HepG2 (cell line): ENCODE results near the gene CPEB3. TPM values are rescaled to one million over a fixed set of nuclear protein-coding genes. Genes with fewer than 3 reads are reported as not detected.
A peak's percentile ranks its signal among the peaks of the same experiment; 100 is the strongest.

Source experiments
- AGO1 ChIP-seq: fragments of 200-400 bp; formaldehyde crosslinking; IDR thresholded peaks from 2 replicates; pipeline ENCODE4 v1.6.1; 2017; ENCODE audit warnings: mild to moderate bottlenecking, low read depth, low read length, moderate library complexity; ENCODE audit not compliant: poor library complexity, severe bottlenecking
- CCAR2 ChIP-seq: fragments of 200-400 bp; formaldehyde crosslinking; optimal IDR thresholded peaks from 2 replicates; pipeline ENCODE3; 2018; ENCODE audit warnings: low read depth, mild to moderate bottlenecking, low read length, moderate library complexity
- CHD2 ChIP-seq: IDR thresholded peaks from 2 replicates; pipeline ENCODE4 v1.6.1; 2011; ENCODE audit warnings: low read depth, low read length, improper control_type of control experiment
- FOXK2 ChIP-seq: fragments of 450-650 bp; IDR thresholded peaks from 2 replicates; pipeline ENCODE4 v1.6.1; 2016
- IRF2 ChIP-seq: IDR thresholded peaks from 2 replicates; pipeline ENCODE4 v1.6.1; 2018; ENCODE audit warnings: missing genetic modification reagents, missing compliant biosample characterization
- KDM5B ChIP-seq: sonication (generic); formaldehyde crosslinking; IDR thresholded peaks from 2 replicates; pipeline ENCODE4 v1.4.0; 2020; ENCODE audit warnings: missing genetic modification reagents, mild to moderate bottlenecking, borderline replicate concordance
- NCOA2 ChIP-seq: sonication (generic); formaldehyde crosslinking; IDR thresholded peaks from 2 replicates; pipeline ENCODE4 v1.8.0; 2022; ENCODE audit warnings: inconsistent platforms
- NFKB2 ChIP-seq: sonication (generic); formaldehyde crosslinking; IDR thresholded peaks from 2 replicates; pipeline ENCODE4 v1.4.0; 2020; ENCODE audit warnings: missing genetic modification reagents, borderline replicate concordance
- NFYC ChIP-seq: IDR thresholded peaks from 2 replicates; pipeline ENCODE4 v1.6.1; 2016; ENCODE audit warnings: missing genetic modification reagents, missing compliant biosample characterization
- NR3C1 ChIP-seq: sonication (generic); formaldehyde crosslinking; IDR thresholded peaks from 2 replicates; pipeline ENCODE4 v1.4.0; 2020; ENCODE audit warnings: missing genetic modification reagents
- PHF20 ChIP-seq: sonication (generic); formaldehyde crosslinking; IDR thresholded peaks from 2 replicates; pipeline ENCODE4 v1.5.0; 2020; ENCODE audit warnings: mild to moderate bottlenecking, missing genetic modification reagents
- RBAK ChIP-seq: sonication (generic); formaldehyde crosslinking; IDR thresholded peaks from 2 replicates; pipeline ENCODE4 v1.5.1; 2020; ENCODE audit warnings: mild to moderate bottlenecking, missing genetic modification reagents
- RBFOX2 ChIP-seq: fragments of 200-400 bp; formaldehyde crosslinking; IDR thresholded peaks from 2 replicates; pipeline ENCODE4 v1.6.1; 2017; ENCODE audit warnings: low read depth, mild to moderate bottlenecking, low read length
- REPIN1 ChIP-seq: sonication (generic); formaldehyde crosslinking; IDR thresholded peaks from 2 replicates; pipeline ENCODE4 v1.8.0; 2022; ENCODE audit warnings: missing genetic modification reagents, low read depth, mild to moderate bottlenecking, borderline replicate concordance
- RXRA ChIP-seq: sonication (generic); formaldehyde crosslinking; IDR thresholded peaks from 2 replicates; pipeline ENCODE4 v1.5.1; 2020; ENCODE audit warnings: missing genetic modification reagents
- SPEN ChIP-seq: sonication (generic); formaldehyde crosslinking; IDR thresholded peaks from 2 replicates; pipeline ENCODE4 v1.5.1; 2020; ENCODE audit warnings: low read depth, mild to moderate bottlenecking, missing genetic modification reagents
- TEAD3 ChIP-seq: optimal IDR thresholded peaks from 2 replicates; pipeline ENCODE3; 2016; ENCODE audit warnings: borderline replicate concordance
- THAP7 ChIP-seq: sonication (generic); formaldehyde crosslinking; IDR thresholded peaks from 2 replicates; pipeline ENCODE4 v1.8.1; 2023; ENCODE audit warnings: mild to moderate bottlenecking, missing genetic modification reagents
- WIZ ChIP-seq: sonication (generic); formaldehyde crosslinking; IDR thresholded peaks from 2 replicates; pipeline ENCODE4 v1.5.1; 2020; ENCODE audit warnings: mild to moderate bottlenecking, missing genetic modification reagents
- ZNF230 ChIP-seq: sonication (generic); formaldehyde crosslinking; IDR thresholded peaks from 2 replicates; pipeline ENCODE4 v1.4.0; 2020; ENCODE audit warnings: mild to moderate bottlenecking, missing genetic modification reagents
- ZNF33A ChIP-seq: sonication (generic); formaldehyde crosslinking; IDR thresholded peaks from 2 replicates; pipeline ENCODE4 v1.5.1; 2020; ENCODE audit warnings: missing genetic modification reagents, mild to moderate bottlenecking, moderate library complexity, borderline replicate concordance
- ZNF33B ChIP-seq: sonication (generic); formaldehyde crosslinking; IDR thresholded peaks from 2 replicates; pipeline ENCODE4 v1.5.1; 2020; ENCODE audit warnings: mild to moderate bottlenecking, missing genetic modification reagents
- ZNF563 ChIP-seq: sonication (generic); formaldehyde crosslinking; IDR thresholded peaks from 2 replicates; pipeline ENCODE4 v1.8.0; 2022; ENCODE audit warnings: mild to moderate bottlenecking, moderate library complexity, missing genetic modification reagents
- ZNF775 ChIP-seq: sonication (generic); formaldehyde crosslinking; IDR thresholded peaks from 2 replicates; pipeline ENCODE4 v1.4.0; 2020; ENCODE audit warnings: missing genetic modification reagents, mild to moderate bottlenecking, moderate library complexity, borderline replicate concordance
- ZNF792 ChIP-seq: IDR thresholded peaks from 2 replicates; pipeline ENCODE4 v1.6.1; 2016
- ZNF891 ChIP-seq: sonication (generic); formaldehyde crosslinking; IDR thresholded peaks from 2 replicates; pipeline ENCODE4 v1.5.0; 2020; ENCODE audit warnings: mild to moderate bottlenecking, missing genetic modification reagents
- ZSCAN25 ChIP-seq: sonication (generic); formaldehyde crosslinking; IDR thresholded peaks from 2 replicates; pipeline ENCODE4 v1.8.0; 2022; ENCODE audit warnings: mild to moderate bottlenecking, missing genetic modification reagents
- polyA plus RNA-seq, 8 experiments: library from polyadenylated mRNA; depleted of rRNA in 3 of 8; stranded (reverse) in 7 of 8; unstranded in 1 of 8; fragments of >200 nt; fragmentation: Illumina TruSeq in 4 of 8; extraction: Trizol in 4 of 8; gene quantifications; 2 replicates each; pipeline versions ENCODE4 v1.2.1 to v1.2.3, GENCODE V29; 2011 to 2016; ENCODE audit warnings: low read depth in 4 of 8, missing spikeins in 1 of 8, mixed read lengths in 1 of 8; ENCODE audit not compliant: insufficient read depth in 1 of 8
- total RNA-seq, 5 experiments: library from RNA; depleted of rRNA; stranded (reverse); fragments of >200 nt; fragmentation: Illumina TruSeq; extraction: Trizol; gene quantifications; 2 replicates each; pipeline ENCODE4 v1.2.3, GENCODE V29; 2016; ENCODE audit warnings: low read depth in 1 of 5
- TF ChIP-seq, protein P1 (sequence below): sonication (generic); formaldehyde crosslinking; IDR thresholded peaks from 2 replicates; pipeline ENCODE4 v1.4.0; 2020; ENCODE audit warnings: low read depth, mild to moderate bottlenecking, missing genetic modification reagents
- TF ChIP-seq, protein P2 (sequence below): sonication (generic); formaldehyde crosslinking; IDR thresholded peaks from 2 replicates; pipeline ENCODE4 v1.5.1; 2020; ENCODE audit warnings: mild to moderate bottlenecking, missing genetic modification reagents, moderate library complexity
- TF ChIP-seq, protein P3 (sequence below): sonication (generic); formaldehyde crosslinking; conservative IDR thresholded peaks from 2 replicates; pipeline ENCODE4 v1.4.0; 2020; ENCODE audit warnings: missing genetic modification reagents

The CPEB3 gene
- total and polyA plus RNA-seq, 2 of the 13 experiments (the other 11 are each of a cell fraction or from before 2014, with no cell fraction given) = 0.66 to 0.70 TPM

DNA sequence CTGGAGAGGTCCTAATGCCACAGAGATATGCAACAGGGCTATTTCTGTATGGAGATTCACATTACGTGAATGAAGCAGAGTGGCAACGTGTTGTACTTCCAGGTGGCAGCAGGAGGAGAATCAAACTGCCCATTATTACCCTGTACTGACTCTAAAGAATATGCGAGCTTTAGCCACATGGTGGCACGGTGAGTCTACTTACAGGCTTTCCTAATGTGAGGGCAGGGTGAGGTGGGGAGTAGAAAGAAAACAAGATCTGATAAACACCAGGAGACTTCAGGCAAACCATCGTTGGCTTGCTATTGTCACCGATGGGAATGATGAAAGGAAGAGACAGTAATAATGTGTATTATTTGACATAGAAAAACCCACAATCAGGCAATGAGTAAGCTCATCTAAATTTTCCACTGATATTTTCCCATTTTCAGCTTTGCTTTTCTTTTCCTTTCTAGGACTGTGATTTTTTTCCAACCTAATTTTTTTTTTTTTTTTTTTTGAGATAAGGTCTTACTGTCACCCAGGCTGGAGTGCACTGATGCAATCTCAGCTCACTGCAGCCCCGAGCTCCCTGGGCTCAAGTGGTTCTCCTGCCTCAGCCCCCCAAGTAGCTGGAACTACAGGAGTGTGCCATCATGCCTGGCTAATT is 203.0 kb downstream of the CPEB3 start (continued):
- TF ChIP-seq, protein P1, sequence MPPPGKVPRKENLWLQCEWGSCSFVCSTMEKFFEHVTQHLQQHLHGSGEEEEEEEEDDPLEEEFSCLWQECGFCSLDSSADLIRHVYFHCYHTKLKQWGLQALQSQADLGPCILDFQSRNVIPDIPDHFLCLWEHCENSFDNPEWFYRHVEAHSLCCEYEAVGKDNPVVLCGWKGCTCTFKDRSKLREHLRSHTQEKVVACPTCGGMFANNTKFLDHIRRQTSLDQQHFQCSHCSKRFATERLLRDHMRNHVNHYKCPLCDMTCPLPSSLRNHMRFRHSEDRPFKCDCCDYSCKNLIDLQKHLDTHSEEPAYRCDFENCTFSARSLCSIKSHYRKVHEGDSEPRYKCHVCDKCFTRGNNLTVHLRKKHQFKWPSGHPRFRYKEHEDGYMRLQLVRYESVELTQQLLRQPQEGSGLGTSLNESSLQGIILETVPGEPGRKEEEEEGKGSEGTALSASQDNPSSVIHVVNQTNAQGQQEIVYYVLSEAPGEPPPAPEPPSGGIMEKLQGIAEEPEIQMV (CRISPR knock-in tag) = no peak
- TF ChIP-seq ZNF230 (no peak), TEAD3 (CRISPR knock-in tag) (peak; percentile 61), FOXK2 (peak; percentile 61), ZNF775 (no peak), NFYC (no peak), RBFOX2 (no peak), SPEN (no peak), NFKB2 (CRISPR knock-in tag) (no peak), KDM5B (CRISPR knock-in tag) (no peak), REPIN1 (no peak), CCAR2 (no peak), ZNF33A (no peak), ZSCAN25 (CRISPR knock-in tag) (no peak), RXRA (CRISPR knock-in tag) (no peak), ZNF33B (CRISPR knock-in tag) (no peak), THAP7 (no peak), ZNF792 (peak; percentile 74; the same call in 1 of the 2 replicates), ZNF563 (CRISPR knock-in tag) (no peak), CHD2 (no peak), NR3C1 (no peak), RBAK (CRISPR knock-in tag) (no peak), AGO1 (no peak), ZNF891 (CRISPR knock-in tag) (no peak), NCOA2 (CRISPR knock-in tag) (no peak), IRF2 (CRISPR knock-in tag) (peak; percentile 74), PHF20 (CRISPR knock-in tag) (no peak), WIZ (CRISPR knock-in tag) (no peak)
- TF ChIP-seq, protein P2, sequence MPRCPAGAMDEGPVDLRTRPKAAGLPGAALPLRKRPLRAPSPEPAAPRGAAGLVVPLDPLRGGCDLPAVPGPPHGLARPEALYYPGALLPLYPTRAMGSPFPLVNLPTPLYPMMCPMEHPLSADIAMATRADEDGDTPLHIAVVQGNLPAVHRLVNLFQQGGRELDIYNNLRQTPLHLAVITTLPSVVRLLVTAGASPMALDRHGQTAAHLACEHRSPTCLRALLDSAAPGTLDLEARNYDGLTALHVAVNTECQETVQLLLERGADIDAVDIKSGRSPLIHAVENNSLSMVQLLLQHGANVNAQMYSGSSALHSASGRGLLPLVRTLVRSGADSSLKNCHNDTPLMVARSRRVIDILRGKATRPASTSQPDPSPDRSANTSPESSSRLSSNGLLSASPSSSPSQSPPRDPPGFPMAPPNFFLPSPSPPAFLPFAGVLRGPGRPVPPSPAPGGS (CRISPR knock-in tag) = no peak
- TF ChIP-seq, protein P3, sequence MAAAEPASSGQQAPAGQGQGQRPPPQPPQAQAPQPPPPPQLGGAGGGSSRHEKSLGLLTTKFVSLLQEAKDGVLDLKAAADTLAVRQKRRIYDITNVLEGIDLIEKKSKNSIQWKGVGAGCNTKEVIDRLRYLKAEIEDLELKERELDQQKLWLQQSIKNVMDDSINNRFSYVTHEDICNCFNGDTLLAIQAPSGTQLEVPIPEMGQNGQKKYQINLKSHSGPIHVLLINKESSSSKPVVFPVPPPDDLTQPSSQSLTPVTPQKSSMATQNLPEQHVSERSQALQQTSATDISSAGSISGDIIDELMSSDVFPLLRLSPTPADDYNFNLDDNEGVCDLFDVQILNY (CRISPR knock-in tag) = no peak
